Activated B cell treated with CpG ODN at 0.5 μM for 24 hours (primary cell): ENCODE results near the gene CYREN. TPM values are rescaled to one million over a fixed set of nuclear protein-coding genes. Genes with fewer than 3 reads are reported as not detected.
A peak's percentile ranks its signal among the peaks of the same experiment; 100 is the strongest.
"Not testable (repeated sequence)": the region's sequence is repeated elsewhere in the genome, so short reads cannot be mapped to it uniquely, and the experiment has no call there.

Source experiments
- ATAC-seq: fragments of 200-7000 bp; cut with Tn5 transposase; one replicate; pipeline ENCODE4 v1.10.0; 2021; ENCODE audit warnings: low read depth, mild to moderate bottlenecking, moderate library complexity
- CTCF ChIA-PET: fragments of 350-600 bp; sonication (Branson Sonifier 250); formaldehyde crosslinking; loops from one replicate; lab custom pipeline; 2021; ENCODE audit warnings: antibody characterized with exemption; lab: Charles Lee
- POLR2A ChIA-PET: fragments of 350-600 bp; sonication (Branson Sonifier 250); formaldehyde crosslinking; loops from one replicate; lab custom pipeline; 2021; ENCODE audit warnings: antibody characterized with exemption; lab: Charles Lee
- DNase-seq: peaks from one replicate; pipeline ENCODE4 v3.0.0; 2022
- H3K27ac Mint-ChIP-seq: one replicate; pipeline ENCODE4 v1.8.0; 2020; ENCODE audit warnings: mixed read lengths
- H3K27me3 Mint-ChIP-seq: one replicate; pipeline ENCODE4 v1.8.0; 2021; ENCODE audit warnings: mixed read lengths
- H3K36me3 Mint-ChIP-seq: one replicate; pipeline ENCODE4 v1.8.0; 2021; ENCODE audit warnings: low read depth, mixed read lengths
- H3K4me1 Mint-ChIP-seq: one replicate; pipeline ENCODE4 v1.8.0; 2021; ENCODE audit warnings: mixed read lengths
- H3K4me3 Mint-ChIP-seq: one replicate; pipeline ENCODE4 v1.8.0; 2020; ENCODE audit warnings: mild to moderate bottlenecking, mixed read lengths
- H3K9me3 Mint-ChIP-seq: one replicate; pipeline ENCODE4 v1.8.0; 2020; ENCODE audit warnings: mixed read lengths
- intact Hi-C: fragments of 100-400 bp; cut with micrococcal nuclease; formaldehyde crosslinking; loops from one replicate; pipeline ENCODE4 v1.15.1; 2024
- total RNA-seq: library from RNA; stranded (reverse); gene quantifications from 2 replicates; pipeline ENCODE4 v1.2.3, GENCODE V29; 2022
- TF ChIP-seq, protein P1 (sequence below): fragments of 200-600 bp; IDR thresholded peaks from one replicate; pipeline ENCODE4 v1.8.0; 2022; ENCODE audit warnings: antibody characterized with exemption, mild to moderate bottlenecking

The CYREN gene
- total RNA-seq, 1 donor from 2014 or later = 79.3 TPM

DNA sequence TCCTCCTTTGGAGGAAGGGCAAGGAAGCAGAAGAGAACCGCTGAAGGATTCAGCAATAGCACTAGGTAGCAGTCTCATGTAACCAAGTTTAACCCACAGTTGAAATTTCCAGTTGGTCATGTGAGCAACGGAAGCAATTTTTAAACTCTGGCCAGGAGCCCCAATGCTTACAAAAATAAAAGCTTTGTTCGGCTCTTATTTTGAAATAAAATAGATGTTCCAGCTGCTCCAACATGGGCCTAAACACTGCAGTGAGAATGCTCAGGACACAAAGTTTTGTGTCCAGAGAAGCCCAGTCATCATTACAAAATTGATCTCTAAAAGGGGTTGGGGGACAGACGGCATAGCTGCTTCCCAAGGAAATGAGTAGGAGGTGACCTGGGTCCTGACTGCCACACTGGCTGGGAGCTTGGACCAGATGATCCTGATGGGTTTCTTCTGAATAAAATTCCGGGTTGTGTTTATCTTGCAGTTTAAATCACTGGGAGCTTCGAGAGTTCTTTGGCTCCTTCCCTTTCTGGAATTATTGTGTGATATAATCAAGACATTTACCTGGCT is 23.1 kb downstream of the CYREN start:
- DNase-seq = no peak
- peak overlapping the region; percentile 83 for H3K4me3 Mint-ChIP-seq
- H3K27me3 Mint-ChIP-seq = no peaks in the 10 kb centered on the region
- CTCF ChIA-PET = interaction anchor here (0.8 to 3.2 kb wide), 7 partner anchors 9 to 162 kb away, joined by 3 to 20 read pairs (median 5); partner anchors contain the start of genes AGBL3 and CYREN
- H3K27ac Mint-ChIP-seq = peak overlapping the region; percentile 93
- intact Hi-C loops = loop anchor here (5.0 kb wide), 2 partner anchors 45 to 830 kb away; partner anchors contain the start of gene MTPN
- POLR2A ChIA-PET = interaction anchor here (0.8 to 7.6 kb wide), 14 partner anchors 9 to 831 kb away, joined by 3 to 119 read pairs (median 10); partner anchors contain the start of genes AGBL3, AKR1B1, BPGM and CYREN
- peaks cover 66% of the 10 kb centered on the region for H3K4me1 Mint-ChIP-seq
- no peak for ATAC-seq
- H3K36me3 Mint-ChIP-seq = peaks cover 20% of the 10 kb centered on the region
- TF ChIP-seq, protein P1, sequence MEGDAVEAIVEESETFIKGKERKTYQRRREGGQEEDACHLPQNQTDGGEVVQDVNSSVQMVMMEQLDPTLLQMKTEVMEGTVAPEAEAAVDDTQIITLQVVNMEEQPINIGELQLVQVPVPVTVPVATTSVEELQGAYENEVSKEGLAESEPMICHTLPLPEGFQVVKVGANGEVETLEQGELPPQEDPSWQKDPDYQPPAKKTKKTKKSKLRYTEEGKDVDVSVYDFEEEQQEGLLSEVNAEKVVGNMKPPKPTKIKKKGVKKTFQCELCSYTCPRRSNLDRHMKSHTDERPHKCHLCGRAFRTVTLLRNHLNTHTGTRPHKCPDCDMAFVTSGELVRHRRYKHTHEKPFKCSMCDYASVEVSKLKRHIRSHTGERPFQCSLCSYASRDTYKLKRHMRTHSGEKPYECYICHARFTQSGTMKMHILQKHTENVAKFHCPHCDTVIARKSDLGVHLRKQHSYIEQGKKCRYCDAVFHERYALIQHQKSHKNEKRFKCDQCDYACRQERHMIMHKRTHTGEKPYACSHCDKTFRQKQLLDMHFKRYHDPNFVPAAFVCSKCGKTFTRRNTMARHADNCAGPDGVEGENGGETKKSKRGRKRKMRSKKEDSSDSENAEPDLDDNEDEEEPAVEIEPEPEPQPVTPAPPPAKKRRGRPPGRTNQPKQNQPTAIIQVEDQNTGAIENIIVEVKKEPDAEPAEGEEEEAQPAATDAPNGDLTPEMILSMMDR = no peak
- H3K9me3 Mint-ChIP-seq = no peaks in the 10 kb centered on the region

DNA sequence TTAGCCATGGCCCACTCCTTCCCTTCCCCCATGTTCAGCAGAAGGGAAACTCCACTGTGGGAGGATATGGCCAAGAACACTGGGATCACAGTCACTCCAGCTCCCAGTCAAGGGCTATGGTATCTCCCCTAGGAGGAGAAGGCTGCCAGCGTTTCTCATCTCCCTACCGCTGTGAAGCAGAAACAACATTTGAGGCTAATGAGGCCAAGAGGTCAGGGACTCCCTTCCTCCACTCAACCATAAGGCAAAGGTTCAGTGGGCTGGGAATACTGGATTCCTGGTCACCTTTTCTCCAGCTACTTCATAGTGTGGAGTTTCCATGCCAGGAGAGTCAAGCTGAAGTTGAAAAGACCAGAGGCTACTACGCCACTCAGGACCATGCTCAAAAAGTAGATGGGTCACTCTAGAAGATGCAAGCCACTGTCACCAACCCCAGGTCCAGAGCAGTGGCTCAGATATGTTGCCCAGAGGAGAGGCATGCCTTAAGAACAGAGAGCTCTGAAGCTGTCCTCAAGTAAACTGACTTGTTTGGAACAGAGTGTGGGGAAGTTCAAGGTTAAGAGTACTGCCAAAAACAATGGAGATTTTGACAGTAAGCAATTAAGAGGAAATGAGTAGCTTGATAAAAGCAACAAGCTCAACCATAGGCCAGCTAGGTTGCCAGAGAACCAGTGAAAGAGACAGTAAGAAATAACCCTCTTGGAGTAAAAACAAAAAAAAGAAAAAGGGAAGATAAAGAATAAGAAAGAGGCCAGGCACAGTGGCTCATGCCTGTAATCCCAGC is 26.4 kb downstream of the CYREN start:
- CTCF ChIA-PET = no interaction called here
- no peak overlapping the region for H3K27ac Mint-ChIP-seq
- TF ChIP-seq, protein P1 = no peak
- ATAC-seq (no peak), DNase-seq (no peak)
- H3K4me3 Mint-ChIP-seq = no peak overlapping the region
- H3K27me3 Mint-ChIP-seq = no peaks in the 10 kb centered on the region
- POLR2A ChIA-PET = interaction anchor here (1.5 to 7.6 kb wide), 2 partner anchors 18 to 27 kb away, joined by 4 to 119 read pairs; partner anchors contain the start of gene CYREN
- intact Hi-C loops = no loop called here
- H3K9me3 Mint-ChIP-seq = no peaks in the 10 kb centered on the region
- H3K36me3 Mint-ChIP-seq = peaks cover 9% of the 10 kb centered on the region
- H3K4me1 Mint-ChIP-seq = peaks cover 33% of the 10 kb centered on the region

DNA sequence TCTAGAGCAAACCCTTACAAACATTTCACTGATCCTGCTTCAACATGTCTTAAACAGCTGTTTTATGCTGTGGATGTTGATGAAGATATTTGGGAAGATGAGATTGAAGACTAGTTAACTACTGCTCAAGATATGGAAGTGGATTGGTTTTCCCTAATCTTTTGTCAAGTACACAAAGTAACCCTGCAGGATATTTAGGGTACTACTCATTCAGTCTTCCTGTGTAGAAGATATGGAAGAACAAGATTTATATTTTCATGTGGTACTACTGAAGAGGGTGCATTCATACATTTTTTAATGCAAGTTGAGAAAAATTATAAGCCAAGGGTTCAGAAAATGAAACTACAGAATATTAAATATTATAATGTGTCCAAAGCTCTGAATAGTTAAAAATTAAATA is 40.9 kb downstream of the CYREN start:
- ATAC-seq = no peak
- peaks cover 2% of the 10 kb centered on the region for H3K36me3 Mint-ChIP-seq
- H3K4me3 Mint-ChIP-seq = no peak overlapping the region
- CTCF ChIA-PET = no interaction called here
- H3K27ac Mint-ChIP-seq = no peak overlapping the region
- intact Hi-C loops = no loop called here
- POLR2A ChIA-PET = no interaction called here
- H3K27me3 Mint-ChIP-seq = no peaks in the 10 kb centered on the region
- TF ChIP-seq, protein P1 = no peak
- peaks cover 2% of the 10 kb centered on the region for H3K9me3 Mint-ChIP-seq
- DNase-seq = no peak
- no peaks in the 10 kb centered on the region for H3K4me1 Mint-ChIP-seq

DNA sequence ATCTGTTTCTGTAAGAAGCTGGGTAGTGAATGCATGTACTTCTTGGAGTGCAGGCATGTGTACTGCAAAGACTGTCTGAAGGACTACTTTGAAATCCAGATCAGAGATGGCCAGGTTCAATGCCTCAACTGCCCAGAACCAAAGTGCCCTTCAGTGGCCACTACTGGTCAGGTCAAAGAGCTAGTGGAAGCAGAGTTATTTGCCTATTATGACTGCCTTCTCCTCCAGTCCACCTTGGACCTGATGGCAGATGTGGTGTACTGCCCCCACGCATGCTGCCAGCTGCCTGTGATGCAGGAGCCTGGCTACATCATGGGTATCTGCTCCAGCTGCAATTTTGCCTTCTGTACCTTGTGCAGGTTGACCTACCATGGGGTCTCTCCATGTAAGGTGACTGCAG is 41.6 kb downstream of the CYREN start:
- TF ChIP-seq, protein P1 = no peak
- ChIA-PET POLR2A (no interaction called here), CTCF (no interaction called here)
- Mint-ChIP-seq H3K9me3 (peaks cover 2% of the 10 kb centered on the region), H3K4me1 (no peaks in the 10 kb centered on the region), H3K27ac (no peak overlapping the region), H3K36me3 (peaks cover 2% of the 10 kb centered on the region), H3K4me3 (no peak overlapping the region), H3K27me3 (no peaks in the 10 kb centered on the region)
- no peak for DNase-seq
- ATAC-seq = no peak
- intact Hi-C loops = no loop called here

DNA sequence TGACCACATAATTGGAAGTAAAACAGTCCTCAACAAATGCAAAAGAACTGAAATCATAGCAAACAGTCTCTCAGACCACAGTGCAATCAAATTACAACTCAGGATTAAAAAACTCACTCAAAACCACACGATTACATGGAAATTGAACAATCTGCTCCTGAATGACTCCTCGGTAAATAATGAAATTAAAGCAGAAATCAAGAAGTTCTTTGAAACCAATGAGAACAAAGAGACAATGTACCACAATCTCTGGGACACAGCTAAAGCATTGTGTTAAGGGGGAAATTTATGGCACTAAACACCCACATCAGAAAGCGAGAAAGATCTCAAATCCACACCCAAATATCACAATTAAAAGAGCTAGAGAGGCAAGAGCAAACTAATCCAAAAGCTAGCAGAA is 45.9 kb downstream of the CYREN start:
- H3K9me3 Mint-ChIP-seq, H3K27me3 Mint-ChIP-seq, ATAC-seq, intact Hi-C loops, H3K4me1 Mint-ChIP-seq, POLR2A ChIA-PET, CTCF ChIA-PET, H3K4me3 Mint-ChIP-seq, H3K36me3 Mint-ChIP-seq, H3K27ac Mint-ChIP-seq, DNase-seq: not testable (repeated sequence)
